ENCODE data around the gene FAM171A1.

FAM171A1 gene

DNA sequence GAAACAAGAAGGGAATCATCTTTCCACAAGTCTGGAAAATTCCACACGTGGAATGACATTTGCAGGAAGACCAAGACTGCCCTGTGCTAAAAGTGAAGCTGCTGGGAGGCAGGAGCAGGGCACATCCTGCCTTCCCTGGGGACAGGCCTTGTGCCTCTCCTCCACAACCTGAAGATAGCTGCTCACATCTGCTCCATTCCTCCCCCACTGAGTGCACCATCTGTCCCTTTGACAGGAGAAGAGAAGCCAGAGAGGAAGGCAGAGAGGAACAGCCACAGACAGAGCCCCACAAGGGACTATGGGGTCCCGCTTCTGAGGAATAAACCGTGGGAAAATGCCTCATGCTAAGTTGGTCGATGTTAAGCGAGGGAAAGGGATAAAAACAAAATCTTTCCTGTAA is 15.9 kb upstream of the FAM171A1 start:
- no peak for DNase-seq (ENCODE audit: low read depth)

DNA sequence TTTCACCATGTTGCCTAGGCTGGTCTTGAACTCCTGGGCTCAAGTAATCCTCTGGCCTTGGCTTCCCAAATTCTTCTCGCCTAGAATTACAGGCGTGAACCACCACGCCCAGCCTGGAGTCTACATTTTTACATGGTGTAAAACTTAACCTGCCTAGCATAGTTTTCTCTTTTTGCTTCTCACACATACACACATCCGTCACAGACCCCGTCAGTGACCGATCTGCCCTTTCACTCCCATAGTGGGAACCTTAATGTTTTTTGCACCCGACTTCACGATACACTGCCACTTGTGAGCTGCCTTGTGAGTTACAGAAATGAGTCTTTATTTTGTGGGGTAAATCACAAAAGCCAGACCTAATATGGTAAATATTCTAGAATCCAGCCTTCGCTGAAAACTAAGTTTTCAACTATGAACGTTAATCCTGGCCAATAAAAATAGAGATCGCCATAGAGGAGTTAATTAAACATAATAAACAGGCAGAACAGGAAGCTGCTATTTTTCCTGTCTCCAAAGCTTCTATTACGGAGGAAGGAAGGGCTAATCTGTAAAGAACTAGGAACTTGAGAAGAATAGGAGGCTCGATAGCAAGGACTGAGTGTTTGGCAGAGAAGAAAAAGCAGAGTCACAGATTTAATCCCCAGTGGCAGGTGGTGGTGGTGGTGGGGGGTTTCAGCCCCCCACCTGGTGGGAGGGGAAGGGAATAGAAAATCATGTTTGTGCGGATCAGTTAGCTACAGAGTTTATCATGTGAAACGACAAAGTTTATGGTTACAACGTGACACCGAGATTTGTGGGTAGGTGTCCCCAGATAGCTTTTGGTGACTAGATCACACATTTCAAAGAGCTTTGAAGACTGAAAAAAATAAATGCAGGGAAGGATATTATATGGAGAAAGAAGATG is 14.7 kb upstream of the FAM171A1 start:
- TF ChIP-seq, protein P1, sequence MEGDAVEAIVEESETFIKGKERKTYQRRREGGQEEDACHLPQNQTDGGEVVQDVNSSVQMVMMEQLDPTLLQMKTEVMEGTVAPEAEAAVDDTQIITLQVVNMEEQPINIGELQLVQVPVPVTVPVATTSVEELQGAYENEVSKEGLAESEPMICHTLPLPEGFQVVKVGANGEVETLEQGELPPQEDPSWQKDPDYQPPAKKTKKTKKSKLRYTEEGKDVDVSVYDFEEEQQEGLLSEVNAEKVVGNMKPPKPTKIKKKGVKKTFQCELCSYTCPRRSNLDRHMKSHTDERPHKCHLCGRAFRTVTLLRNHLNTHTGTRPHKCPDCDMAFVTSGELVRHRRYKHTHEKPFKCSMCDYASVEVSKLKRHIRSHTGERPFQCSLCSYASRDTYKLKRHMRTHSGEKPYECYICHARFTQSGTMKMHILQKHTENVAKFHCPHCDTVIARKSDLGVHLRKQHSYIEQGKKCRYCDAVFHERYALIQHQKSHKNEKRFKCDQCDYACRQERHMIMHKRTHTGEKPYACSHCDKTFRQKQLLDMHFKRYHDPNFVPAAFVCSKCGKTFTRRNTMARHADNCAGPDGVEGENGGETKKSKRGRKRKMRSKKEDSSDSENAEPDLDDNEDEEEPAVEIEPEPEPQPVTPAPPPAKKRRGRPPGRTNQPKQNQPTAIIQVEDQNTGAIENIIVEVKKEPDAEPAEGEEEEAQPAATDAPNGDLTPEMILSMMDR (IDR thresholded peaks at IDR 0.05; ENCODE audit: low read depth, low read length, missing control alignments) = no peak
- H3K4me3 ChIP-seq (ENCODE audit: low read depth, low read length) = no peak overlapping the region
- no peak for DNase-seq (ENCODE audit: low read depth)

More for the DNA sequence above, 15.9 kb upstream of the FAM171A1 start:
- H3K4me3 ChIP-seq (ENCODE audit: low read depth, low read length) = no peak overlapping the region
- TF ChIP-seq, protein P1 (IDR thresholded peaks at IDR 0.05; ENCODE audit: low read depth, low read length, missing control alignments) = no peak

DNA sequence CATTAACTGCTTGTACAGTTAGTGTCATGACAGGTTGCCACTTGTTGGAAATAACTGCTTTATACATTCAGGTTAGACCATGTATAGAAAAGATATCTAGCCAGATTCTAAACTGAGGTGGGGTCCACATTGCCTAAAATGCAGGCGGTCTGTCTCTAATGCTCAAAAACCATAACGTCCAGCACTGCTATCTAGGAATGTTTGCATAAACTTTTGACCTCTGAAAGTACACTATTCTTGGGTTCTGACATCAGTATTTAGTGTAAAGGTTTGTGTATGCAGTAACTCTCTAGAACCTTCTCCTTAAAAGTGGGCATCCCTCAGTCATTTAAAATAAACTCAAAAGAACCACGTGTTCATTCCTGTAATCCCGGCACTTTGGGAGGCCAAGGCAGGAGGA is 10.3 kb upstream of the FAM171A1 start:
- no peak overlapping the region for H3K4me3 ChIP-seq (ENCODE audit: low read depth, low read length)
- DNase-seq (ENCODE audit: low read depth) = no peak
- TF ChIP-seq, protein P1 (IDR thresholded peaks at IDR 0.05; ENCODE audit: low read depth, low read length, missing control alignments) = no peak

DNA sequence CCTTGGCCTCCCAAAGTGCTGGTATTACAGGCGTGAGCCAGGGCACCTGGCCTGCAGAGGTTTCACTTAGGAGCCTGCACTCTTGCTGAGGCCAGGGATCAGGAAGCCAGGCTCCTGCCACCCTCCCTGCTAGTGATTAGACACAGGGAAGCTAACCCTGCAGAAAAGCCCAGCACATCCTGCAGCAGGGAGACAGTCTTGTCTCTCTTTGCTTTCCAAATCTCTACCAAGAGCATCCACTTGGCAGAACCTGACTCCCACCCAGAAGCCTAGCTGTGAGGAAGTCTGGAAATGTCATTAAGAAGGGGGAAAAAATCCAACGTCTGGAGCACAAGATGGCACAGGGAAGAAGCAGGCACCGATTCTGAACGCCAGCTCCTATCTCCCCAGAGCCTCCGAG is 8.0 kb upstream of the FAM171A1 start:
- TF ChIP-seq, protein P1 (IDR thresholded peaks at IDR 0.05; ENCODE audit: low read depth, low read length, missing control alignments) = no peak
- no peak for DNase-seq (ENCODE audit: low read depth)

DNA sequence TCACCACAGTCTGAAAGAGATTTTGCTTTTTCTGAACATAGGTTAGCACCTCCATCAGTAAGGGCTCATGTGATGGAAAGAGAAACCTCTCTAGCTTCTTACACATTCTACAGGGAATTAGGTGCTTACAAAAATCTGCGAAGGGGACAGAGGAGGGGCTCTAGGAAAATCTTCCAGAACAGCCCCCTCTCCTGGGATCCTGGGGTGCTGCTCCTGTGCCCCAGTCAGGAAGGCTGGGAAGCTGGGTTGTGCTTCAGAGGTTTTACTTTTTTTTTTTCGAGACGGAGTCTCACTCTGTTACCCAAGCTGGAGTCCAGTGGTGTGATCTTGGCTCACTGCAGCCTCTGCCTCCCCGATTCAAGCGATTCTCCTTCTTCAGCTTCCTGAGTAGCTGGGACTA is 7.5 kb upstream of the FAM171A1 start:
- no peak overlapping the region for H3K4me3 ChIP-seq (ENCODE audit: low read depth, low read length)
- TF ChIP-seq, protein P1 (IDR thresholded peaks at IDR 0.05; ENCODE audit: low read depth, low read length, missing control alignments) = no peak
- DNase-seq (ENCODE audit: low read depth) = no peak

More for the DNA sequence above, 8.0 kb upstream of the FAM171A1 start:
- no peak overlapping the region for H3K4me3 ChIP-seq (ENCODE audit: low read depth, low read length)

DNA sequence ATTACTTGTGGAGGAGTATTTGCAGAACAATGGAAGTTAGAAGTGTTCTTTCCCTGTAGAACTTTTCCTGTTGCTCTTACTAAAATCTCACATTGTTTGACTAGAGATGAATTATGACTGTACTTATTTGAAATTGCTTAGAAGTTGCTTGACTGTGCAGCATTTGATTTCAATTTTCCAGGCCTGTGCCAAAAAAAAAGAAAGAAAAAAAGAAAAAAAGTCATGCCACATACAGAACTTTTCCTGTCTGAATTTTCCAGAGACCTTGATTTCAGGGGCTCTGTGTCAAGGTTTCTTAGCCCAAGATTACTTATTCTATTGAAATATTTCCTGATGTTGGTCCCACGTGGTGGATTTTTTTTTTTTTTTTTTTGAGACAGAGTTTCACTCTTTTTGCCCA is 3.5 kb upstream of the FAM171A1 start:
- TF ChIP-seq, protein P1 (IDR thresholded peaks at IDR 0.05; ENCODE audit: low read depth, low read length, missing control alignments) = no peak
- H3K4me3 ChIP-seq (ENCODE audit: low read depth, low read length) = no peak overlapping the region
- DNase-seq (ENCODE audit: low read depth) = no peak

DNA sequence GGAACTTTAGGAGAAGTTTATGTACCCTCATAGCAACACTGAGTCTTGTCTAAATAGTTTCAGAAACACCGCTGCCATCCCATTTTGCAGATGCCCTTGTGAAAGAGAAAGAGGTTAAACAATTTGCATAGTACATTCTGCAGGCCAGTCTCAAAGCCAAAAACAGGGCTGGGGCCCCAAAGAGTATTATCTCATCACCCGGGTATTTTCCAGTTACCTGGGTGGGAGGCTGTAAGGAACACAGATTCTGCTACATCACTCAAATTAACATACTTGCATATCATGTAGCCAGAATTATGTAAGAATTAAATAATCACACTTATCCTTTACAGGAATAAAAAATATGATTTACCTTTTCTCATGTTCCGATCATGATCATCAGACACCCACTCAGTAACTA is 3.1 kb upstream of the FAM171A1 start:
- peak; percentile 4 for DNase-seq (ENCODE audit: low read depth)
- H3K4me3 ChIP-seq (ENCODE audit: low read depth, low read length) = no peak overlapping the region
- TF ChIP-seq, protein P1 (IDR thresholded peaks at IDR 0.05; ENCODE audit: low read depth, low read length, missing control alignments) = no peak
